GM19035 (cell line): ENCODE measurements around the gene SLC38A2.
"Not testable (repeated sequence)": the region's sequence is repeated elsewhere in the genome, so short reads cannot be mapped to it uniquely, and the experiment has no call there.

Experiments used
- ATAC-seq: cut with Tn5 transposase; IDR thresholded peaks from one replicate; pipeline ENCODE4 v1.9.1; 2021; ENCODE audit not compliant: unreplicated experiment

Gene SLC38A2

DNA sequence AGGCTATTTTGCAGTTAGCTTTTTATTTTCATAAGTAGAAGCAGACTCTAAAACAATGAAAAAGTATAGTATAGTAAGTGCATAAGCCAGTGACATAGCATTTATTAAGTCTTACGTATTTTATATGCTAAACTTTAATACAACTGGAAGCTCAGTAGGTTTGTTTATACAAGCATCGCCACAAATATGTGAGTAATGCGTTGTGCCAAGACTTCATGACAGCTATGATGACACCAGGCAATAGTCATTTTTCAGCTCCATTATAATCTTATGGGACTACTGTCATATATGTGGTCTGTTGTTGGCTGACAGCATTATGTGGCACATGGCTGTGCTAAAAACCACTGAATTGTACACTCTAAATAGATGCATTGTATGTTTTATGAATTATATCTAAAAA lies 40.3 kb downstream of the SLC38A2 start:
- ATAC-seq: no peak

GRCh38 chr12:46325075-46325474 lies 47.5 kb downstream of the SLC38A2 start:
- ATAC-seq: not testable (repeated sequence)

DNA sequence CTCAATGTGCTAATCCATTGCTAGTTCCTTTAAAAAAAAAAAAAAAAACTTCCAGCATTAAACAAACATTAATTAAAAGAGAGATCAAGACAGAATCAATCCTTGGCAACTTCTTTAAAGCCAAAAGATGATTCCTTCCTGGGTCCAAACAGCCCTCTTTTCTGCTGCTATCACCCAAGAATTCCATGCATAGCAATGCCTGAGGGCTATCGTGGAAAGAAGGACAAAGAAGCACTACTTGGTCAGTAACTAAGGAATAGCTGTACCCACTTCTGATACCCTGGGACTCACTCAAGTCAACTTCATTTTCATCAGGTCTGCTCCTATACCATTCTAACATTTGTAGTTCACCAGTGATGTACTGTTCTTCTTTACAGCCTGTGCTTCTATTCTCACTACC lies 51.8 kb downstream of the SLC38A2 start:
- no peak for ATAC-seq

- no peak for ATAC-seq
These were observed 54.5 kb downstream of the SLC38A2 start for GRCh38 chr12:46318037-46318436.
